Measurements from ENCODE around the gene PPP2R1A.
"Not testable (repeated sequence)": the region's sequence is repeated elsewhere in the genome, so short reads cannot be mapped to it uniquely, and the experiment has no call there.

The PPP2R1A gene

DNA sequence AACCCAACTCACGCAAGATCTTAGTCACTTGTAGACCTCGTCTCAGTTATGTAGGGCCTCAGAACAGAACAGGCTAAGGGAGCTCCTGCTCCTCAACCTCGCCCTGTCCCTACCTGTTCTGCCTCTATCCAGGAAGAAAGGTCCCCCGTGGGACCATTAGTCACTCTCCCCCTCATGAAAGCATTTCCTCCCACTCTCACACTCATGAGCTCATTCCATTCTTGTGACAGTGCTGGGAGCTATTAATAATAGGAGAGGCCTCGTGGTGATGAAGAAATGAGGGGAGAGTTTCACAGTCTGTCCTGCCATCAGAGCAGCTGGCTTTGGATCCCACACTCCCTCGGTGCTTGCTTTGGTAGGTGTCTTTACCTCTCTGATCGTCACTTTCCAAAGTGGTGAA, 10.2 kb downstream of the PPP2R1A start:
- in situ Hi-C loops (cut with HindIII; ENCODE audit: low sequenced_read_pairs): no loop called here

- in situ Hi-C loops (cut with HindIII; ENCODE audit: low sequenced_read_pairs): not testable (repeated sequence)
Observed at GRCh38 chr19:52200755-52201391, 11.0 kb downstream of the PPP2R1A start.

DNA sequence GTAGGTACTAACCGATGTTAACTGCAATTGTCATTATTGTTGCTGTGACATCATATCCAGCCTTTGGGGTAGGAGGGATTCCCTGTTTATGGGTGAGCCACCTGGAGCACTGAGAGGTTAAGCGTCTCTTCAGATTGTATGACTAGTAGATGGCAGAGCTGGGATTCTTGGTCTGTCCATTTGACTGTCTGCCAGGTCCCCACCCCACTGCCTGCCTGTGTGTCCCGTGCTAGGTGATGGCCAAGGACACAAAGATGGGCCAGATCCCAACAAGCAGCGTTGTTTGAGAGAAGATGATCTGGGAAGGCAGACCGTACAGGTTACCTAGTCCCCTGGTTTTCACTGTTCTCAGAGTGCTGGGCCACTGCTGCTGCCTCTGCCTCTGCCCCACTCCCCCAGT, 16.6 kb downstream of the PPP2R1A start:
- in situ Hi-C loops (cut with HindIII; ENCODE audit: low sequenced_read_pairs): no loop called here

DNA sequence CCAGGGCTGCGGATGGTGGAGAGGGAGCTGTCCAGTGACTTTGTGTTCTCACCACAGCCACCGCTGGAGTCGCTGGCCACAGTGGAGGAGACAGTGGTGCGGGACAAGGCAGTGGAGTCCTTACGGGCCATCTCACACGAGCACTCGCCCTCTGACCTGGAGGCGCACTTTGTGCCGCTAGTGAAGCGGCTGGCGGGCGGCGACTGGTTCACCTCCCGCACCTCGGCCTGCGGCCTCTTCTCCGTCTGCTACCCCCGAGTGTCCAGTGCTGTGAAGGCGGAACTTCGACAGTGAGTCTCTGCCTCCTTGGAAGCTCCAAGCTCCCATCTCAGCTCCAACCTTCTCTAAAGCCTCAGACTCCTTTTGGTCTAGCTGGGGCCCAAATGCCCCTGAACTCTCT, 21.4 kb downstream of the PPP2R1A start:
- in situ Hi-C loops (cut with HindIII; ENCODE audit: low sequenced_read_pairs): no loop called here

DNA sequence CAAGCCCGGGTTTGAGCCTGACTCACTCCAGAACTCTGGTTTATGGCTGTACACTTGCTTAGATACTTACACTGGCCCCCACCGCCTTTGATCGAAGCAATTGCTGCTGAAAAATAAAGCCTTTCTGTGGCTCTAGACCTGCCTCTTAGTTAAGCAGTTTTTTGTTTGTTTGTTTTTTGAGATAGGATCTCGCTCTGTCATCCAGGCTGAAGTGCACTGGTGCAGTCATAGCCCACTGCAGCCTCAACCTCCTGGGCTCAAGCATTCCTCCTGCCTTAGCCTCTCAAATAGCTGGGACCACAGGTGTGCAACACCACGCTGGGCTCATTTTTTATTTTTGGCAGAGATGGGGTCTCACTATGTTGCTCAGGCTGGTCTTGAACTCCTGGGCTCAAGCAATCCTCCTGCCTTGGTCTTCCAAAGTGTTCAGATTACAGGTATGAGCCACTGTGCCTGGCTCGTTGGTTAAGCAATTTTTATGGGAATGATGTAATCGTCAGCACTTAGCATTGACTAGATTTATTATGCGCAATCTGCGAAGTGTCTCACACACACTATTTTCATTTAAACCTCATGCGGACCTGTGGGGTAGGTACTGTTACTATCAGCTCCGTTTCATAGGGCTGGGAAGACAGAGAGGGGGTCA, 22.2 kb downstream of the PPP2R1A start:
- in situ Hi-C loops (cut with HindIII; ENCODE audit: low sequenced_read_pairs): no loop called here

DNA sequence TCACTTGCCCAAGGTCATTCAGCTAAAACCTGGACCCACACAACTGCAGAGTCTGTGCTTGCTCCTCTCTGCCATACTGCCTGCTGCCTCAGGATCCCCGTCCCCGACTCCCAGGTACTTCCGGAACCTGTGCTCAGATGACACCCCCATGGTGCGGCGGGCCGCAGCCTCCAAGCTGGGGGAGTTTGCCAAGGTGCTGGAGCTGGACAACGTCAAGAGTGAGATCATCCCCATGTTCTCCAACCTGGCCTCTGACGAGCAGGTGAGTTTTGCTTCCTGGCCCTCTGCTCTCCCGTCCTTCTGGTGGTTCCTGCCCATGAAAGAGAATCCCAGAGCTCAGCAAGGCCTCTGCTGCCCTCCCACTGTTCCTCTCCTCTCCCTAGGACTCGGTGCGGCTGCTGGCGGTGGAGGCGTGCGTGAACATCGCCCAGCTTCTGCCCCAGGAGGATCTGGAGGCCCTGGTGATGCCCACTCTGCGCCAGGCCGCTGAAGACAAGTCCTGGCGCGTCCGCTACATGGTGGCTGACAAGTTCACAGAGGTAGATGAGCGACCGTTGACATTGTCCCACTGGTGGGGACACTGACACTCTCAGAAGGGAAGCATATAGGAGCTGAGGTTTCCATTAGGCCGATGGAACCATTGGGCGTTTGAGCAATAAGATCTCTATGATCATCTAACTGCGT, 22.9 kb downstream of the PPP2R1A start:
- in situ Hi-C loops (cut with HindIII; ENCODE audit: low sequenced_read_pairs): no loop called here

DNA sequence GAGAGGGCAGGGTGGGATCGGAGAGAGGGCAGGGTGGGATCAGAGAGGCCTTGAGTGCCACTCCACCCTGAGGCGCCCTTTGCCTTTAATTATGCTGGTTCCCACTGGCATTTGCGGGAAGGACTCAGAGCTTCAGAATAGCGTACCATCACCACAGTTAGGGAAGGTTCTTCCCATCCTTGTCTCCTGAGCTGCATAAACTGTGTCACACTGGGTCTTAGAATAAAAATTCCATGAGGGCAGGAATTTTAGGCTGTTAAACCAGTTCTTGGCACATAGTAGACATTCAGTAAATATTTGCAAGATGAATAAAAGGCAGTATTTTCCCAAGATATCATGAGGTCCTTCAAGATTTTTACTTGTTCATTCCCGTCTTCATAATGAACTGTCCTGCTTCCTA, 24.4 kb downstream of the PPP2R1A start:
- in situ Hi-C loops (cut with HindIII; ENCODE audit: low sequenced_read_pairs): no loop called here

DNA sequence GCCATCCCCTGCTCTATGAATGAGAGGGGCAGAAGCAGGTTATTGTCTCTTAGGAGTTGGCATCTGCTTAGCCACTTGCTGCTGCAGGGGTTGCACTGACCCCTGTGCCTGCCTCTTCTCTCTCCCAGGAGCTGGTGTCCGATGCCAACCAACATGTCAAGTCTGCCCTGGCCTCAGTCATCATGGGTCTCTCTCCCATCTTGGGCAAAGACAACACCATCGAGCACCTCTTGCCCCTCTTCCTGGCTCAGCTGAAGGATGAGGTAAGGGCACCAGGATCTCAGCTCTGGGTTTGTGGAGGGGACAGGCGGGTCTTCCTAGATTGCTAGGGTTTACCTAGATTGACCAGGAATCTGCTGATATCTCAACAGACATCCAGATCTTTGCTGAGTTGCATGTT, 26.5 kb downstream of the PPP2R1A start:
- in situ Hi-C loops (cut with HindIII; ENCODE audit: low sequenced_read_pairs): no loop called here

GRCh38 chr19:52217576-52217975, 27.7 kb downstream of the PPP2R1A start:
- in situ Hi-C loops (cut with HindIII; ENCODE audit: low sequenced_read_pairs): no loop called here

DNA sequence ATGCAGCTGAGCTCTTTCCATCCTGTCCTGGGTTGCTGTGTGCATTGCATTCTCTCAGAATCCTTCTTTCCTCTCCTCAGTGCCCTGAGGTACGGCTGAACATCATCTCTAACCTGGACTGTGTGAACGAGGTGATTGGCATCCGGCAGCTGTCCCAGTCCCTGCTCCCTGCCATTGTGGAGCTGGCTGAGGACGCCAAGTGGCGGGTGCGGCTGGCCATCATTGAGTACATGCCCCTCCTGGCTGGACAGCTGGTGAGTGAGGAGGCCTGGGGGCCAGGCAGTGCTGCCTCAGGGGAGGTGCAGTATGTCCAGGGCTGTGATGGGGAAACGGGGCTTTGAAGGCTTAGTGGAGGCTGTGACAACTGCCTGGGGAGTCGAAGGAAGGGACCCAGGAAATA, 29.8 kb downstream of the PPP2R1A start:
- in situ Hi-C loops (cut with HindIII; ENCODE audit: low sequenced_read_pairs): loop anchor here (5.0 kb wide), 1 partner anchor 37 kb away; no protein-coding TSS in a partner anchor

- in situ Hi-C loops (cut with HindIII; ENCODE audit: low sequenced_read_pairs): loop anchor here (5.0 kb wide), 1 partner anchor 39 kb away; no protein-coding TSS in a partner anchor
Observed at GRCh38 chr19:52221031-52221430, 31.2 kb downstream of the PPP2R1A start.

DNA sequence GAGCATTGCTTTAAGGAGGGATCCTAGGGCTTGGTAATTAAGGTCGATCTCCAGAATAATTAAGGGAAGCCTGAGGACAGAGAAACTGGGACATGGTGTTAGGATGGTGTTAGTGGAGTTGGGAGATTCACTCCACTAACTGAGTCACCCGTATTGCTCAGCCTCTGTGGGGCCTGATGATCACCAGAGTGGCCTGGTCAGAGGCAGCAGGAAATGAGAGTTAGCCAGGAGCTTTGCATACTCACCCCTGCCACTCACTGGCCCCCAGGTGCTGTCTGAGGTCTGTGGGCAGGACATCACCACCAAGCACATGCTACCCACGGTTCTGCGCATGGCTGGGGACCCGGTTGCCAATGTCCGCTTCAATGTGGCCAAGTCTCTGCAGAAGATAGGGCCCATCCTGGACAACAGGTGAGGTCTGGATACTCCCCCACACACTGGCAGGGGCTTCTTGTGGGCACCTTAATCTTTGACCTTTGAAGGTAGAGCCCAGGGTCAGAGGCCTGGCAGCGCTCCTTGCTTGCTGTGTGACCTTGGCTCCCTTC, 32.1 kb downstream of the PPP2R1A start:
- in situ Hi-C loops (cut with HindIII; ENCODE audit: low sequenced_read_pairs): loop anchor here (5.0 kb wide), 1 partner anchor 40 kb away; no protein-coding TSS in a partner anchor

- in situ Hi-C loops (cut with HindIII; ENCODE audit: low sequenced_read_pairs): loop anchor here (5.0 kb wide), 1 partner anchor 42 kb away; no protein-coding TSS in a partner anchor
Observed at GRCh38 chr19:52224211-52224610, 34.4 kb downstream of the PPP2R1A start.

DNA sequence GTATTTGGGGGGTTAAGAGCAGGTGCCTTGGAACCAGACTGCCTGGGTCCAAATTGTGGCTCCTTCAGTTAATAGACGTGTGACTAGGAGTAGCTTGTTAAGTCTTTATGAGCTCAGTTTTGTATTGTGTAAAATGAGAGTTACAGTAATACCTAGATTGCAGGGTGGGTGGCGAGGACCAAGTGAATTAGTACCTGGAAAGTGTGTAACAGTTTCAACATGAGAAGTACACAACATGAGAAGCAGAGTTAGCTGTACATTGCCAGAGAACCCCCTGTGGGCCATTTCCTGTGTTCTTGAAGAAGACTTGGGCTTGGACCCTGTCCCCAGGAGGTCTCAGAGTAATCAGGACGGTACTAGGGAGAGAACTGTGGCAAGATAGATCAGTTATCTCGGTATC, 36.8 kb downstream of the PPP2R1A start:
- in situ Hi-C loops (cut with HindIII; ENCODE audit: low sequenced_read_pairs): no loop called here

- in situ Hi-C loops (cut with HindIII; ENCODE audit: low sequenced_read_pairs): no loop called here
Observed at GRCh38 chr19:52227196-52227940, 37.5 kb downstream of the PPP2R1A start.

GRCh38 chr19:52227980-52228379, 38.1 kb downstream of the PPP2R1A start:
- in situ Hi-C loops (cut with HindIII; ENCODE audit: low sequenced_read_pairs): no loop called here

GRCh38 chr19:52229524-52229923, 39.7 kb downstream of the PPP2R1A start:
- in situ Hi-C loops (cut with HindIII; ENCODE audit: low sequenced_read_pairs): no loop called here

DNA sequence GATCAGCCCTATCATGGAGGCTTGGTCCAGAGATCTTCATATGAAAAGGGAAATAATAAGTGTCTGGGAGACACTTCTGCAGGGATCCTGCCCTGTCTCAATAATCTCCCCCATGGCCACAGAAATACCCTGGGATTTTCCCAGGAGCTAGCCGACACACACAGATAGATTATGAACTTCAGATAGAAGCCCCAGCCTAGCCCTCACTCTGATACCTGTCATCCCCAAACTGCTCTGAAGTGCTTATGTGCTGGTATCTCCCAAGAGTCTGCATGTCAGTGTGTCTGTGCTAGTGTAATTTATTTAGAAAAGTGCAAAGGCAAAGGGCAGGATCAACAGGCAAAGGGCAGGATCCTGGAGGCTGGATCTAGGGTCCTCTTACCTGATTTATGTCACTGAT, 40.8 kb downstream of the PPP2R1A start:
- in situ Hi-C loops (cut with HindIII; ENCODE audit: low sequenced_read_pairs): no loop called here

DNA sequence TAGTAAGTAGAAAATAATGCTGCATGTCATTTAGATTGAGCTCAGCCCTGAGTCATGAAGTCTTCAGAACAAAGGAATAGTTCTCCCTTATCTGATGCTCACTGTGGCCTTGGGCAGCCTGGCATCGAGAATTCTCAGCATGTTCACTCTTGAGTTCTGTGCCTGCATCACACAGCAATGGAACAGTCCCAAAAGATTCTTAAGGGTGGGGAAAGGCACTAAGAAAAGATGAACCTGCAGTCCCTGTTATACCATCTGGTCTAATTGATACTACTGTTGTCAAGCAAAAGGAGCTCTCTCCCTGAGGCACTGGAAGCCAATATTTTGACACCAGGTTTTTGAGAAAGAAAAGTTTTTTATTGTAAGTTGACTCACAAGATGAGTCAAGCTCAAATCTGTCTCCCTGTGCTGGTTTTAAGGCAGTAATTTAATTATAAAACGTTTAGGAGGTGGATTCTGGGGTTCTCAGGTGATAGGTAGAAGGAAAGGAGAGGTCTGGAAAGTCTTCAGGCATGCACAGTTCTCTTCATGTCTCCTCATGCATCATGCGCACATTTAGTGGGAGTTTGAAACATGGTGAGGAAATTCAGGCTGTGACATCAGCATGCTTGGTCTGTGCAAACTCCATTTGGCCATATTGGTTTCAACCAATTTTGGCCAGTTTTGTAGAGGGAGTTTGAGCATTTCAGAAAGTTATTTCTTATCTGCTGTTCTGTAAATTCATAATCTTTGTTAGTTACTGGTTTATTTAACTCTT, 41.5 kb downstream of the PPP2R1A start:
- in situ Hi-C loops (cut with HindIII; ENCODE audit: low sequenced_read_pairs): no loop called here

DNA sequence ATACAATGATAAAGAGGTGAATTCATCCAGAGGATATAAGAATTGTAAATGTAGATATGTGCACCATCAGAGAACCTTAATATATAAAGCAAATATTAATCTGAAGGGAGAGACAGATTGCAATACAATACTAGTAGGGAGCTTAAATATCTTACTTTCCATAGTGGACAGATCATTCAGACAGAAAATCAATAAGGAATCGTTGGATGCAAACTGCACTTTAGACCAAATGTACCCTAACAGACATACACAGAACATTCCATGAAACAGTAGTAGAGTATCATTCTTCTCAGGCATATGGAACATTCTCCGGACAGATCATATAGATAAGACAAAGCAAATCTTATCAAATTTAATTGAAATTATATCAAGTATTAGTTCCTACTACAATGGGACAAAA, 44.6 kb downstream of the PPP2R1A start:
- in situ Hi-C loops (cut with HindIII; ENCODE audit: low sequenced_read_pairs): no loop called here

Data from endothelial cell of hepatic sinusoid (primary cell).